ENCODE measurements around the gene FAM170B.

- no peak for TF ChIP-seq TCF7L2 (IDR thresholded peaks at IDR 0.05; ENCODE audit: low read depth, low read length)
- TF ChIP-seq, protein P1, sequence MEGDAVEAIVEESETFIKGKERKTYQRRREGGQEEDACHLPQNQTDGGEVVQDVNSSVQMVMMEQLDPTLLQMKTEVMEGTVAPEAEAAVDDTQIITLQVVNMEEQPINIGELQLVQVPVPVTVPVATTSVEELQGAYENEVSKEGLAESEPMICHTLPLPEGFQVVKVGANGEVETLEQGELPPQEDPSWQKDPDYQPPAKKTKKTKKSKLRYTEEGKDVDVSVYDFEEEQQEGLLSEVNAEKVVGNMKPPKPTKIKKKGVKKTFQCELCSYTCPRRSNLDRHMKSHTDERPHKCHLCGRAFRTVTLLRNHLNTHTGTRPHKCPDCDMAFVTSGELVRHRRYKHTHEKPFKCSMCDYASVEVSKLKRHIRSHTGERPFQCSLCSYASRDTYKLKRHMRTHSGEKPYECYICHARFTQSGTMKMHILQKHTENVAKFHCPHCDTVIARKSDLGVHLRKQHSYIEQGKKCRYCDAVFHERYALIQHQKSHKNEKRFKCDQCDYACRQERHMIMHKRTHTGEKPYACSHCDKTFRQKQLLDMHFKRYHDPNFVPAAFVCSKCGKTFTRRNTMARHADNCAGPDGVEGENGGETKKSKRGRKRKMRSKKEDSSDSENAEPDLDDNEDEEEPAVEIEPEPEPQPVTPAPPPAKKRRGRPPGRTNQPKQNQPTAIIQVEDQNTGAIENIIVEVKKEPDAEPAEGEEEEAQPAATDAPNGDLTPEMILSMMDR (IDR thresholded peaks at IDR 0.05) = no peak
- no peak for TF ChIP-seq SIN3A (IDR thresholded peaks at IDR 0.05; ENCODE audit: borderline replicate concordance, insufficient read depth, low read depth, low read length)
- TF ChIP-seq POLR2AphosphoS5 (IDR thresholded peaks at IDR 0.05; ENCODE audit: low read depth, low read length) = no peak
- TF ChIP-seq, protein P2, sequence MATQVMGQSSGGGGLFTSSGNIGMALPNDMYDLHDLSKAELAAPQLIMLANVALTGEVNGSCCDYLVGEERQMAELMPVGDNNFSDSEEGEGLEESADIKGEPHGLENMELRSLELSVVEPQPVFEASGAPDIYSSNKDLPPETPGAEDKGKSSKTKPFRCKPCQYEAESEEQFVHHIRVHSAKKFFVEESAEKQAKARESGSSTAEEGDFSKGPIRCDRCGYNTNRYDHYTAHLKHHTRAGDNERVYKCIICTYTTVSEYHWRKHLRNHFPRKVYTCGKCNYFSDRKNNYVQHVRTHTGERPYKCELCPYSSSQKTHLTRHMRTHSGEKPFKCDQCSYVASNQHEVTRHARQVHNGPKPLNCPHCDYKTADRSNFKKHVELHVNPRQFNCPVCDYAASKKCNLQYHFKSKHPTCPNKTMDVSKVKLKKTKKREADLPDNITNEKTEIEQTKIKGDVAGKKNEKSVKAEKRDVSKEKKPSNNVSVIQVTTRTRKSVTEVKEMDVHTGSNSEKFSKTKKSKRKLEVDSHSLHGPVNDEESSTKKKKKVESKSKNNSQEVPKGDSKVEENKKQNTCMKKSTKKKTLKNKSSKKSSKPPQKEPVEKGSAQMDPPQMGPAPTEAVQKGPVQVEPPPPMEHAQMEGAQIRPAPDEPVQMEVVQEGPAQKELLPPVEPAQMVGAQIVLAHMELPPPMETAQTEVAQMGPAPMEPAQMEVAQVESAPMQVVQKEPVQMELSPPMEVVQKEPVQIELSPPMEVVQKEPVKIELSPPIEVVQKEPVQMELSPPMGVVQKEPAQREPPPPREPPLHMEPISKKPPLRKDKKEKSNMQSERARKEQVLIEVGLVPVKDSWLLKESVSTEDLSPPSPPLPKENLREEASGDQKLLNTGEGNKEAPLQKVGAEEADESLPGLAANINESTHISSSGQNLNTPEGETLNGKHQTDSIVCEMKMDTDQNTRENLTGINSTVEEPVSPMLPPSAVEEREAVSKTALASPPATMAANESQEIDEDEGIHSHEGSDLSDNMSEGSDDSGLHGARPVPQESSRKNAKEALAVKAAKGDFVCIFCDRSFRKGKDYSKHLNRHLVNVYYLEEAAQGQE (IDR thresholded peaks at IDR 0.05; ENCODE audit: insufficient read depth in 1 of 2, low read depth in 2 of 2, low read length in 1 of 2) = no peak
These were observed 7.9 kb upstream of the FAM170B start for GRCh38 chr10:49141541-49142332.
